Parathyroid adenoma (tissue), 2 donors: Measurements from ENCODE around the gene CCDC195.

Experiments used
- H2AFZ ChIP-seq: fragments of 300-600 bp; sonication (generic); one replicate; pipeline ENCODE4 v1.7.0; 2017; ENCODE audit warnings: antibody characterized with exemption, mild to moderate bottlenecking
- H3K27ac ChIP-seq: fragments of 300-600 bp; sonication (generic); one replicate; pipeline ENCODE4 v1.7.0; 2017
- H3K27me3 ChIP-seq: fragments of 300-600 bp; sonication (generic); one replicate; pipeline ENCODE4 v1.7.0; 2017; ENCODE audit warnings: low read length; ENCODE audit not compliant: control insufficient read depth, insufficient read depth
- H3K36me3 ChIP-seq: fragments of 300-600 bp; sonication (generic); one replicate; pipeline ENCODE4 v1.7.0; 2017; ENCODE audit warnings: low read length; ENCODE audit not compliant: control insufficient read depth, insufficient read depth
- H3K4me1 ChIP-seq: fragments of 300-600 bp; sonication (generic); one replicate; pipeline ENCODE4 v1.7.0; 2017; ENCODE audit warnings: control low read depth
- H3K4me2 ChIP-seq: fragments of 300-600 bp; sonication (generic); one replicate; pipeline ENCODE4 v1.7.0; 2017; ENCODE audit warnings: low read length
- H3K4me3 ChIP-seq: fragments of 300-600 bp; sonication (generic); one replicate; pipeline ENCODE4 v1.7.0; 2017; ENCODE audit warnings: low read depth, low read length
- H3K79me2 ChIP-seq: fragments of 300-600 bp; sonication (generic); one replicate; pipeline ENCODE4 v1.7.0; 2017; ENCODE audit warnings: control low read depth
- H3K9ac ChIP-seq: fragments of 300-600 bp; sonication (generic); one replicate; pipeline ENCODE4 v1.7.0; 2017; ENCODE audit warnings: mild to moderate bottlenecking
- H3K9me3 ChIP-seq: fragments of 300-600 bp; sonication (generic); one replicate; pipeline ENCODE4 v1.7.0; 2017; ENCODE audit warnings: low read length; ENCODE audit not compliant: control insufficient read depth
- CTCF ChIP-seq: fragments of 300-600 bp; sonication (generic); IDR thresholded peaks from one replicate; pipeline ENCODE4 v1.7.0; 2017; ENCODE audit warnings: antibody characterized with exemption, mild to moderate bottlenecking
- donor health status: primary hyperparathyroidism.

Gene CCDC195, protein sequence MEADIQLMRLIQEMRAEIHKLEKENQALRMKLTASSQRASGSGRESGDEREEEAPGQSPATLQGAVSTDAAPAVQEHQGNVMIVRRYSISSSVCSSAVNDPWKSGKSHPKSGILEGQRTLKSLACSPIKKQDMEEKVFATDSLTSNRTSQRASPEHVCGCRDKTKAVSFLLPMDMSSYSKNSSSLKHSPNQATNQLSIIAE

DNA sequence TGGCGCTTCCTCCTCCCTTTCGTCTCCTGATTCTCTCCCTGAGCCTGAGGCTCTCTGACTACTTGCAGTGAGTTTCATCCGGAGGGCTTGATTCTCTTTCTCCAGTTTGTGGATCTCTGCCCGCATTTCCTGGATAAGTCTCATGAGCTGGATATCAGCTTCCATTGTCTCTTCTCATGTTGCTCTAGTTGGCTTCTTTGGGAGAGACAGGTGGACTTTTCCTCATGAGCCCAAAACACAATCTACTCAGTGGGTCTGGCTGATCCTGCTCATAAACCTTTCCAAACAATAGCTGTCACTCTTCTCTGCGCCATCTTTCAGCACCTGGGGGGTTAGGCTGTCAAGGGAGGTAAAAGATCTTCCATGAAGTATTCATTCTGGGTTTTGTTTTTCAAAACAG lies at the start of gene CCDC195:
CCDC195 (minus strand) TSS at position 165 of the 400 bp plus-strand sequence; CDS start at position 165, 0 bp downstream.
- Histone ChIP-seq H3K27me3 (no peaks in the 10 kb centered on the region), H3K9me3 (no peaks in the 10 kb centered on the region), H3K27ac (no peak within 1 kb of the TSS), H3K9ac (no peak within 1 kb of the TSS), H3K4me2 (no peak within 1 kb of the TSS), H2AFZ (no peak within 1 kb of the TSS), H3K79me2 (no peaks in the 10 kb centered on the region), H3K4me3 (no peak within 1 kb of the TSS), H3K4me1 (no peaks in the 10 kb centered on the region), H3K36me3 (no peaks in the 10 kb centered on the region)
- TF ChIP-seq CTCF: no peak

GRCh38 chr2:224764565-224765236 lies 48.5 kb upstream of the CCDC195 start:
- Histone ChIP-seq H3K36me3 (no peaks in the 10 kb centered on the region), H3K4me1 (peaks cover 2% of the 10 kb centered on the region), H3K27me3 (no peaks in the 10 kb centered on the region), H2AFZ (no peak overlapping the region), H3K9me3 (no peaks in the 10 kb centered on the region), H3K4me2 (no peak overlapping the region), H3K4me3 (no peak overlapping the region), H3K27ac (no peak overlapping the region), H3K9ac (no peak overlapping the region), H3K79me2 (no peaks in the 10 kb centered on the region)
- no peak for TF ChIP-seq CTCF

GRCh38 chr2:224757934-224758548 lies 41.9 kb upstream of the CCDC195 start:
- H3K36me3 ChIP-seq: no peaks in the 10 kb centered on the region
- H3K27ac ChIP-seq: no peak overlapping the region
- TF ChIP-seq CTCF: no peak
- H3K27me3 ChIP-seq: no peaks in the 10 kb centered on the region
- H2AFZ ChIP-seq: no peak overlapping the region
- H3K9ac ChIP-seq: no peak overlapping the region
- no peak overlapping the region for H3K4me2 ChIP-seq
- H3K9me3 ChIP-seq: no peaks in the 10 kb centered on the region
- no peaks in the 10 kb centered on the region for H3K79me2 ChIP-seq
- H3K4me3 ChIP-seq: no peak overlapping the region
- no peaks in the 10 kb centered on the region for H3K4me1 ChIP-seq

- no peak overlapping the region for H3K9ac ChIP-seq
- no peaks in the 10 kb centered on the region for H3K36me3 ChIP-seq
- H3K9me3 ChIP-seq: no peaks in the 10 kb centered on the region
- no peak overlapping the region for H3K27ac ChIP-seq
- no peak overlapping the region for H3K4me2 ChIP-seq
- H2AFZ ChIP-seq: no peak overlapping the region
- no peaks in the 10 kb centered on the region for H3K4me1 ChIP-seq
- H3K79me2 ChIP-seq: no peaks in the 10 kb centered on the region
- H3K27me3 ChIP-seq: no peaks in the 10 kb centered on the region
- H3K4me3 ChIP-seq: no peak overlapping the region
- no peak for TF ChIP-seq CTCF
Measured at GRCh38 chr2:224753743-224754540, 37.8 kb upstream of the CCDC195 start.
